ENCODE measurements around the gene NFIB.

The NFIB gene

DNA sequence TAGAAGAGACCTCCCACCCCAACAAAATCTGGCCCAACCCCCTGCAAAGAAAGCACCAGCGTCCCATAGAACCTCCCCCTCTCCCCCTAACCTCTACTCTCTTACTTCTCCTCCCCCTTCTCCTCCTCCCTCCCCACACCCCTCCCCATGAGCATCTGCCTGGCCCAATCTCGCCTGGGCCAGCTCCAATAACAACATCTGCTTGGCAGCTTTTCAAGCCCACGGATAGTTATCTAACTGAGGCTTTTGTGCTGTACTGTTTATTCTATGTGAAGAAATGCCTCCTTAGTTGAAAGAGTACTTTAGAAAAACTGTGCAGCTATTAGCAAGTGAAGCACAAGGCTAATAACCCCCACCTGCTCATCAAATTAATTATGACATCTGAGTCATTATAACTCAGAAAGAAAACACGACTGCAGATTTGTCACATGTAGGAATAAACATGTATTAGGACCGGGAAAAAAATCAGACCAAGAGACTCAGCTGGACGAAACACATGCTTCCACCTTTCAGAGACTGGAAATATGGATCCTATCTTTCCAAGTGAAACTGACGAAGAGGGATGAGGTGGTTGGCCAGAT, 42.8 kb downstream of the NFIB start:
- DNase-seq = peak; percentile 76

DNA sequence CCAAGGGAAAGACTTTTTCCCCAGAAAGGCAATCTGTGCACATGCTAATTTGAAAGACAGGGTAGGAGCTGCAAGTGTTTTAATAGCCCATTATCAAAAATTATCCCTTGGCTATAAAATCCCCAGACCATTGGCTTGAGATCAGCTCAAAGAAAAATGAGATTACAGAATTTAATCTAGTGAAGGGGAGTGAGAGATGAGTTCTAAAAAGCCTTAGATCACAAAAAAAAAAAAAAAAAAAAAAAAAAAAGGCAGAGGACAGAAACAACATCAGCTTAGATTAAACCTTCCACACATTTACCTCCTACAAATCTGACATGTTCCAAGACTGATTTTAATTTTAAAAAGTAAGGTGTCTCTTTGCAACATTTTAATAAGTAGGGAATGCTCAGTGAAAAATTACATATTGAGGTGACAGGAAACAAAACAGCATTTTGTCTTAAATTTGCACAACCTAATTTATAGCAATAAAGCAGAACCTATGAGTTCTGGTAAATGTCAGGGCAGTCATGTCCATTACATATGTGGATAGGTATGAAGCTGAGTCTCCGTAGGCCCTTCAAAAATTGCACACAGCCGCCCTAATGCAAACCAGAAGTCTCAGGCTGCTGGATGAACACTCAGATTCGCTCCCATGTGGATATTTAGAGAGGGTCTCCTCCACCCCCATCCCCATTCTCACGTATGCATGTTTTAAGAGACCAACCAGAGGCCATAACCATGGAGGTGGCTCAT, 43.4 kb downstream of the NFIB start:
- DNase-seq = no peak

DNA sequence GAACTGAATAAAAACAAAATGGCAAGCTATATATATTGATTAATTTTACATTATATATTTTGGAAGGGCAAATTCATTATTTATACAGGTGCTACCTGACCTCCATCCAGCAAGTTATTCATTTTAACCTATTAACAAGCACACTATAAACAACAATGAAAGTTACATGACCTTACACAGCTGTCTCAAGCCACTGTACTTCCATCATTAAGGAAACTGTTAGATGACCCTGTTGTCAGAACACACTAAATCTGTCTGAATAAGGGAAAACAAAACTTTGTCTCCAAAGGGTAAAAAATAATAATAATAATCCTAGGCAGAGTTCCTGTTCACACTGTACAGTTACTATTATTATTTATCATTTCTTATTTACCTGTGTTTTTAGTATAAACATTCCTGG, 44.0 kb downstream of the NFIB start:
- no peak for DNase-seq

DNA sequence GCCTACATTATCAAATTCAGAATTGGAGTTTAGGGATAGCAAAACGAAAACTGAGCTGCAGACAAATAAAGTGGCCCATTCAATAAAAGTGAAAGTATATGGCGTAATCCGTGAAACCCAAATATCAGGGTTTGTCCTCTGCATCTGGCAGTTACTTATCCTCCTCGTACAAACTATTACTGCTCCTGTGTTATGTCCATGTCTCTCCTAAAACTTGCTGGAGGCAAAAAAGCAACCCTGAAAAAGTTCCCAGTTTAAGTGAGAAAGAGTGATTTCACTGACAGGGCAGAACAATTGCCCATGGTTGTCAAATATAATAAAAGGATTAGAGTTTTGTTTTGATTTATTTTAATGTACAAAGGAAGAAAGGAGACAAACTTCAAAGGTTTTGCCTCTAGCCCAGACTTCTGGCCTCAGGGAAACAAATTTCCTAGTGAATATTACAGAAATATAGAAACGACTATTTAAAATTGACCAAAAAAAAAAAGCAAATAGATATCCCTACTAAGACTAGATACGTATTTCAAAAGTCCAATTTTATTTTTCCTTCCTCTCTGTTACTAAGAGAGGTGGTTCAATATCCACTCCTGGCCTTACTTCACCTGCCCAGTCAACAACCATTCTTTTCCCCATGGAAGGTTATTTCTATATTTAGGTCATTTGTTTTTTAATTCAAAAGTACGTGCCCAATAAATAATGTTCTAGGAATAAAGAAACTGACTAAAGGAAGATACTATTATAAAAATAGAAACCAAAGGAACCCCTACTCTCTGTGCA, 50.0 kb downstream of the NFIB start:
- DNase-seq = no peak

GRCh38 chr9:14262827-14263226, 51.1 kb downstream of the NFIB start:
- no peak for DNase-seq

GRCh38 chr9:14261616-14262015, 52.3 kb downstream of the NFIB start:
- no peak for DNase-seq

GRCh38 chr9:14260101-14260500, 53.8 kb downstream of the NFIB start:
- DNase-seq = no peak

- no peak for DNase-seq
These were observed 55.2 kb downstream of the NFIB start for GRCh38 chr9:14258660-14259239.

- DNase-seq = no peak
These were observed 55.8 kb downstream of the NFIB start for GRCh38 chr9:14258156-14258555.

DNA sequence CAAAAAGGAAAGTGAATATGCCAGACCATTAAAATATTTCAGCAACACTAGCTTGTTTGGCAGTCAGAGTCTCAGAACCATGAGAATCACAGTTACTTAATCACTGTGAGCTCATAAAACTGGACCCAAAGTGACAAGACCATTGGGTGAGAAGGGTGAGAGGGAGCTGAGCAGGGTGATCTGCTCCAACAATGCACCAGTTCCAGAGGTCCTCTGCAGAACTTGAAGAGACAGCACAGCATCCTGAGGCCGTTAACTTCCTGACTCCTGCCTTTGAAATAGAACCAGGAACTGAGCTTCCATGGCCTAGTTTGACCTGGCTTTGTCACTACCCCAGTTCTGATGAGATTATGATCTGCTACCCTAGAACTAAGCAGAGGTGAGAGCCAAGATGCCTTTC, 57.4 kb downstream of the NFIB start:
- no peak for DNase-seq

DNA sequence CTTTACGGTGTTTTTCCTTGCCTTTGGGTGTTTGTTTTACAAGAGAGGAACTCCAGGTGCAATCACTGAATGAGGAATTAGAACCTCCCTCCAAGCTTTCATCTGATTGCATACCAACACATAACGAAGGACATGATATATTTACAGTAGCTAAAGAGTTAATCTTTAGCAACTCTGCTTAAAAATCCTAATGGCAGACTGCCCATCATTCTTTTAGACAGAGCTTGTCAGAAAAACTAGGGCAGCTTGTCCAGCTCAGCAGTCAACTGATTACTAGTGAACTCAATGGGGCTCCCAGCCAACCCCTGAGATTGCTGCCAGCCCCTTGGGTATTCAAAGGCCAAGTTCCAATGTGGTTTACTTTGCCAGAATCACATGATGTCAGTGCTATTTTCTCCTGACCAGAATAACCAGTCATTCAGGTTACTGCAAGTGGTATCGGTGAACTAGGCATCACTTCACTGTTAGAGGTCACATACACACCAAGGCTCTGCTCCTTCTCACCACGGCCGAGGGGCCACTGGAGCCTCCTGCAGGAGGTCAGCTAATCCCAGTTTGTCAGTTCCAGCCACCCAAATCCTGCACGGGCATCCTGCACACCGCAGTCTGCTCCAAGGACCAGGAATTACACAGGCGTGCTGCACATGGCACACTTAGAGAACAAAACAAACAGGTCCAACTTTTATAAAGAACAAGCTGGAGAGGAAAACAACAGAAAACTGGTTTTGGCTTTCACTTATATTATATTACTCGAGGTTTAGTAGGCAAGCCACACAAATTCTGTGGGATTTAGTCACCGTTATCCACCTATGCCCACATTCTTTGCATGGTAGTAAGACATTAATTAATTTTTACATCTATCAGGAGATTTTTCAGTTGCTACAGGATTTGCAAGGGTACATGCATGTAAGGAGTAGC, 62.5 kb downstream of the NFIB start:
- peak; percentile 92 for DNase-seq

GRCh38 chr9:14250794-14251153, 63.2 kb downstream of the NFIB start:
- no peak for DNase-seq

GRCh38 chr9:14249527-14249926, 64.4 kb downstream of the NFIB start:
- no peak for DNase-seq

DNA sequence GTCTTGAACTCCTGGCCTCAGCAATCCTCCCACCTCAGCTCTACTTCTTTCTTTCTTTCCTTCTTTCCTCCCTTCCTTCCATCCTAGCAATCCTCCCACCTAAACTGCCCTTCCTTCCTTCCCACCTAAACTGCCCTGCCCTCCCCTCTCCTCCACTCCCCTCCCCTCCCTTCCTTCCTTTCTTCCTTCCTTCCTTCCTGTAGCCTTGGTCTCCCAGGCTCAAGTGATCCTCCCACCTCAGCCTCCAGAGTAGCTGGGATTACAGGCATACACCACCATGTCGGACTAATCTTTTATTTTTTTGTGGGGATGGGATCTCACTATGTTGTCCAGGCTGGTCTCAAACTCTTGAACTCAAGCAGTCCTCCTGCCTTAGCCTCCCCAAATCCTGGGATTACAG, 65.8 kb downstream of the NFIB start:
- DNase-seq = no peak

GRCh38 chr9:14247577-14247976, 66.4 kb downstream of the NFIB start:
- DNase-seq = no peak

GRCh38 chr9:14246951-14247350, 67.0 kb downstream of the NFIB start:
- DNase-seq = no peak

DNA sequence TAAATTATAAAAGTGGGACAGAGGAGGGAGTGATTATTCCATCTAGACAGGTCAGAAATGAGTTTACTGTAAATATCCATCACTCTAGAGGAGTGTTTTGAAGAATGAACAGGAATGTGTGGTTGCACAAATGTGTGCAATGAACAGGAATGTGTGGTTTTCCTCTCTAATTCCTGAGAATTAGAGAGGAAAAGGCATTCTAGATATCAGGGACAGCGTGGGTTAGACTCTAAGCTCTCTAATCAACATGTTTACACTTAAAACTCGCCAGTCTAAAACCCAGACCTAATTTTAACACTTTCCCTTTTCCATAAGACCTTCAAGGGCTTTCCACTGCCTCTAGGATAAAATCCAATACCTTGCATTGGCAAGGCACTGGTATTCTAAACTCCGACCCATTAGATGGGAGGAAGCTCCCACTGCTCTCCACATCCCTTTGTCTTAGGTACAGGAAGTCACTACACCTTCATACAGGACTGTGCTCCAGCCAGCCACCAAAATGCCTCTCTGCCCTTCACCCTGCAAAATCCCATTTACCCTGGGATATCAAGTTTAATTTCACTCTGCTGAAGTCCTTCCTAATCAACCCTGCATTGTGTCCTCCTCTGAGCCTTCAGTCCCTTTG, 67.9 kb downstream of the NFIB start:
- no peak for DNase-seq

- no peak for DNase-seq
These were observed 70.4 kb downstream of the NFIB start for GRCh38 chr9:14243514-14244042.

DNA sequence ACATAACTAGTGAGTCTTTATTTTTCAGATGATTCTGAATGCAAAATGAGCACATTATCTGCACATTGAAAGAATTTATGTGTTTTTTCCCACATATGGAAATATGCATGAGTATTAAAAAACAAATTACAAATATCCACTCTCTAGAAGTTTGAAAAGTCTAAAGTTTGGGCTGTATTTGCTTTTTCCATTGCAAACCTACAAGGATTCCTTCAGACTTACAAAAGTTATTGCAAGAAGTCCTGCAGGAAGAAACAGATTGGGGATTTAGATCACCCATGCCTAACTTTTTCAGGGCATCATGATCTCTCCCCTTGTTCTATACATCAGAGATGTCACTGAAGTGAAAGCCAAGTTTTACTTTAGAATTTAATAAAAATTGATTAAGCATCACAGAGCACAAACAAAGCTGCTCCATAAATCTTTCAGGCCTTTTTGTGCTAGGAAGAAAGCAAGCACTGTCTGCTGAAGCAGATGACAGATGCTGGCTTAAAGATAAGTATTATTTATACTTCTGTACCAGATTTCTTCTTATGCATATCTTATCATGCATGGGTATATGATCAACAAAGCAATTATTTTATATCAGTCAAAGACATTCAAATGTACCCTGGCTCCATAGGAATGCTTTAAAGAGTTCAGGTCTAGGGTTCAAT, 71.7 kb downstream of the NFIB start:
- DNase-seq = no peak

- DNase-seq = peak; percentile 17
These were observed 73.4 kb downstream of the NFIB start for GRCh38 chr9:14240537-14240936.

DNA sequence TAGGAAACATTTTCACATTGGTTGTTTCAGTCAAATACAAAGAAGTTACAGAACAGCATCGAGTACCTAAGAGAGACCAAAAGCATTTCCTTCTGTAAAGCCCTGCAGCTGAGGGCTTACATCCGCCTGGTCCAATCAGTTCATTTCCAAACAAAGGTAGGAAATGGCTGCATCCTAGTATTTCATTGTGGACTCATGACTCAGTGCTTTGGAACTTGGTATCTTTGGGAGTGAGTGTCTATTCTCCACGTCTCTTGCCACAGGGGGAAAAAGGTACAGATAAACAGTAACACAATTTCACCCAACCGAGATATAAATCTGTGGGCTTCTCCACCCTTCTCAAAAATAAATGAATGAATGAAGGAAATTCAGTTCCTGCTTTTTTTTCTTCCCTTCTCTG, 75.4 kb downstream of the NFIB start:
- DNase-seq = no peak

DNA sequence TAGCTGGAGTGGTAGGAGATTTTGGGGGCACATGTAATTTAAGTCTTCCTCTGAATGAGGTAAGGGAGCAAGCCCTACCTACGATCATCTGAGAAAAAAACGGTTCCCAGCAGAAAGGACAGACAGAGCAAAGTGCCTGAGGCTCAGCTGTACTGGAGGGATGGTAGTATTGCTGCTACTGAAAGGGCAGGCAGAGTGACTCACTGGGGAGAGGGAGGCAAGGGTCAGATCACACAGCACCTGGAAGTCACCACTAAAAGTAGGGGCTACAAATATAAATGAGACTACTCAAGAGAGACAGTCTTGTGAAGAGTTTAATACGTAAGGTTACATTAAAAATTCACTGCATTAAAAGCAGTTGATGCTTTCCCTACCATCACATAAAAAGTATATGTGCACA, 75.9 kb downstream of the NFIB start:
- no peak for DNase-seq
